EH (cell line): ENCODE data around the gene MSANTD1.

Source experiments
- DNase-seq: peaks from one replicate; pipeline ENCODE4 v3.0.0-alpha.2; 2015; ENCODE audit warnings: low read depth

MSANTD1 gene

GRCh38 chr4:3248811-3249661 is at the start of gene MSANTD1:
Gene MSANTD1 (plus strand): TSS chr4:3249159. CDS start chr4:3249223, 64 bp downstream.
- peak; percentile 54 for DNase-seq

- DNase-seq, result peak; percentile 19
Observed at GRCh38 chr4:3199653-3200422, 49.1 kb upstream of the MSANTD1 start.

GRCh38 chr4:3200423-3201090 is 48.4 kb upstream of the MSANTD1 start:
- no peak for DNase-seq

GRCh38 chr4:3201718-3202702 is 46.9 kb upstream of the MSANTD1 start:
- peak; percentile 30 for DNase-seq

- no peak for DNase-seq
Observed at GRCh38 chr4:3202836-3203820, 45.8 kb upstream of the MSANTD1 start.

GRCh38 chr4:3203971-3204431 is 45.0 kb upstream of the MSANTD1 start:
- DNase-seq, result peak; percentile 76

GRCh38 chr4:3205995-3206394 is 43.0 kb upstream of the MSANTD1 start:
- DNase-seq, result no peak

GRCh38 chr4:3206439-3207100 is 42.4 kb upstream of the MSANTD1 start:
- DNase-seq, result no peak

- peak; percentile 61 for DNase-seq
Observed at GRCh38 chr4:3207531-3208037, 41.4 kb upstream of the MSANTD1 start.

GRCh38 chr4:3208826-3209225 is 40.1 kb upstream of the MSANTD1 start:
- DNase-seq, result no peak

- no peak for DNase-seq
Observed at GRCh38 chr4:3209551-3210325, 39.2 kb upstream of the MSANTD1 start.

- no peak for DNase-seq
Observed at GRCh38 chr4:3210467-3210866, 38.5 kb upstream of the MSANTD1 start.

GRCh38 chr4:3211866-3212265 is 37.1 kb upstream of the MSANTD1 start:
- no peak for DNase-seq

- DNase-seq, result no peak
Observed at GRCh38 chr4:3212391-3213105, 36.4 kb upstream of the MSANTD1 start.

GRCh38 chr4:3213106-3213425 is 35.9 kb upstream of the MSANTD1 start:
- no peak for DNase-seq

GRCh38 chr4:3213661-3214250 is 35.2 kb upstream of the MSANTD1 start:
- no peak for DNase-seq

- no peak for DNase-seq
Observed at GRCh38 chr4:3215256-3215655, 33.7 kb upstream of the MSANTD1 start.

GRCh38 chr4:3215733-3216132 is 33.2 kb upstream of the MSANTD1 start:
- DNase-seq, result no peak
